ENCODE results near the gene MMP20.

Gene MMP20

DNA sequence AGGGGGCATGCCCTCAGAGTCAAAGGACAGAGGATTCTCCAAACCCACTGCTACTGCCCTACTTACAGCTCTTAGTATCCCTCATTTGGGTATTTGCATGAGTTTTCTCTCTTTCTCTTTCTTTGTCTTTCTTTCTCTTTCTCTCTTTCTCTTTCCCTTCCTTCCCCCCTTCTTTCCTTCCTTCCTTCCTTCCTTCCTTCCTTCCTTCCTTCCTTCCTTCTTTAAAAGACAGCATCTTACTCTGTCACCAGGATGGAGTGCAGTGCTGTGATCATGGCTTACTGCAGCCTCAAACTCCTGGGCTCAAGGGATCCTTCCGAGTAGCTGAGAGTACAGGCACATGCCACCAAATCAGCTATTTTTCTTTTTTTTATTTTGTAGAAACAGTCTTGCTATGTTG, 80.5 kb downstream of the MMP20 start:
- WGBS (ENCODE audit: insufficient coverage, insufficient read length): no CpG with 5 or more reads among the region's 1 CpG
- no peak for DNase-seq (ENCODE audit: low read depth, low spot score)
- H3K27ac ChIP-seq (ENCODE audit: low read length): no peak overlapping the region

GRCh38 chr11:102539567-102539966, 85.6 kb downstream of the MMP20 start:
- no peak overlapping the region for H3K27ac ChIP-seq (ENCODE audit: low read length)
- no peaks in the 10 kb centered on the region for H3K36me3 ChIP-seq (ENCODE audit: control insufficient read depth, insufficient read depth, low read length)
- no CpG with 5 or more reads among the region's 2 CpGs for WGBS (ENCODE audit: insufficient coverage, insufficient read length)
- H3K4me1 ChIP-seq (ENCODE audit: control insufficient read depth, insufficient read depth, low read length): peaks cover 1% of the 10 kb centered on the region; the same call in 1 of the 2 replicates
- H3K27me3 ChIP-seq (ENCODE audit: control insufficient read depth, insufficient read depth, low read length): no peaks in the 10 kb centered on the region
- H3K4me3 ChIP-seq (ENCODE audit: low read length): no peak overlapping the region
- no peak for DNase-seq (ENCODE audit: low read depth, low spot score)
- no peaks in the 10 kb centered on the region for H3K9me3 ChIP-seq (ENCODE audit: control insufficient read depth, insufficient read depth, low read length)

More for the DNA sequence above, 80.5 kb downstream of the MMP20 start:
- Histone ChIP-seq H3K27me3 (ENCODE audit: control insufficient read depth, insufficient read depth, low read length) (no peaks in the 10 kb centered on the region), H3K9me3 (ENCODE audit: control insufficient read depth, insufficient read depth, low read length) (no peaks in the 10 kb centered on the region), H3K4me1 (ENCODE audit: control insufficient read depth, insufficient read depth, low read length) (no peaks in the 10 kb centered on the region), H3K36me3 (ENCODE audit: control insufficient read depth, insufficient read depth, low read length) (no peaks in the 10 kb centered on the region), H3K4me3 (ENCODE audit: low read length) (no peak overlapping the region)

DNA sequence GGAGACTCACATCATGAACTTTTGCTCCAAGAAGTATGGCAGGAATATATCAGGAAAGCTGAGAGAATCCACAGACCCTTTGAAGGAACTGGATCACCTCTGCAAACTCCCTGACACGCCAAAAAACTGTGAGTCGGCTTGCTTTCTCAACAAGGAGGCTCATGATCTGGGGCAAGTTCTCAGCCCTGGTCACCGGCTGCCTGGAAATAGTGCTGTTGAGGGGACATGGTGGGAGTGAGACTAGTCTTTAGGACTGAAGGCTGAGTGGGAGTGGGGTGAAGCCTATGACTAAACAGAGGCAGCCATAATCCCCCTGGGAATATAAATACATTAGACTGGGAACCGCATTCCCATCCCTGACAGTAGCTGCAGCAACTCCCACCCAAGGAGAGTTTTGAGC, 86.2 kb downstream of the MMP20 start:
- WGBS (ENCODE audit: insufficient coverage, insufficient read length): no CpG with 5 or more reads among the region's 4 CpGs
- Histone ChIP-seq H3K4me1 (ENCODE audit: control insufficient read depth, insufficient read depth, low read length) (peaks cover 1% of the 10 kb centered on the region; the same call in 1 of the 2 replicates), H3K27ac (ENCODE audit: low read length) (no peak overlapping the region), H3K4me3 (ENCODE audit: low read length) (no peak overlapping the region), H3K27me3 (ENCODE audit: control insufficient read depth, insufficient read depth, low read length) (no peaks in the 10 kb centered on the region), H3K36me3 (ENCODE audit: control insufficient read depth, insufficient read depth, low read length) (no peaks in the 10 kb centered on the region), H3K9me3 (ENCODE audit: control insufficient read depth, insufficient read depth, low read length) (no peaks in the 10 kb centered on the region)
- no peak for DNase-seq (ENCODE audit: low read depth, low spot score)

GRCh38 chr11:102534261-102534872, 90.8 kb downstream of the MMP20 start:
- no peak for DNase-seq (ENCODE audit: low read depth, low spot score)
- H3K4me3 ChIP-seq (ENCODE audit: low read length): no peak overlapping the region
- WGBS (ENCODE audit: insufficient coverage, insufficient read length): no CpG with 5 or more reads among the region's 6 CpGs
- H3K27me3 ChIP-seq (ENCODE audit: control insufficient read depth, insufficient read depth, low read length): no peaks in the 10 kb centered on the region
- H3K36me3 ChIP-seq (ENCODE audit: control insufficient read depth, insufficient read depth, low read length): no peaks in the 10 kb centered on the region
- peaks cover 1% of the 10 kb centered on the region; the same call in 1 of the 2 replicates for H3K4me1 ChIP-seq (ENCODE audit: control insufficient read depth, insufficient read depth, low read length)
- H3K27ac ChIP-seq (ENCODE audit: low read length): no peak overlapping the region
- H3K9me3 ChIP-seq (ENCODE audit: control insufficient read depth, insufficient read depth, low read length): no peaks in the 10 kb centered on the region

DNA sequence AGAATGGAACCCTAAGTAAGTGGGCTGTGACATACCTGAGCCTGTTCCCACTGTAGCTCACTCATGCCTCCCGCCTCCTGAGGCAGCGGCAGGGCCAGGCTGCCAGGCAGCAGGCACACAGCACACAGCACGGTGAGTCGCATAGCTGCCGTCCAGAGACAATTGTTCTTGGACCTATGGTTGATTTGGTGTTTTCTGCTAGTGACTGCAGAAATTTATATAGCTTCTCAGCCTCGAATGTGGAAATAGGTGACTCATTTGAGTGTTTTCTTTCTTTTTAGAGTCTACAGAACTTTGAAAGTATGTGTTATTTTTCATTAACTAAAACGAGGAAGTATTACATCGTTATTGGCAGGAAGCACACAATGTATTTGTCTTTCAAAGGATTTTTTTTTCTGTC, 94.6 kb downstream of the MMP20 start, which contains the start of gene MMP7:
Gene MMP7 (minus strand): TSS at position 190 of the 400 bp plus-strand sequence. CDS start 47 bp downstream, at position 143.
- no peak within 1 kb of the TSS for H3K4me3 ChIP-seq (ENCODE audit: low read length)
- H3K36me3 ChIP-seq (ENCODE audit: control insufficient read depth, insufficient read depth, low read length): no peaks in the 10 kb centered on the region
- DNase-seq (ENCODE audit: low read depth, low spot score): no peak
- no peaks in the 10 kb centered on the region for H3K9me3 ChIP-seq (ENCODE audit: control insufficient read depth, insufficient read depth, low read length)
- H3K27ac ChIP-seq (ENCODE audit: low read length): no peak within 1 kb of the TSS
- no peaks in the 10 kb centered on the region for H3K27me3 ChIP-seq (ENCODE audit: control insufficient read depth, insufficient read depth, low read length)
- H3K4me1 ChIP-seq (ENCODE audit: control insufficient read depth, insufficient read depth, low read length): no peaks in the 10 kb centered on the region
- WGBS (ENCODE audit: insufficient coverage, insufficient read length): no CpG with 5 or more reads among the region's 8 CpGs

DNA sequence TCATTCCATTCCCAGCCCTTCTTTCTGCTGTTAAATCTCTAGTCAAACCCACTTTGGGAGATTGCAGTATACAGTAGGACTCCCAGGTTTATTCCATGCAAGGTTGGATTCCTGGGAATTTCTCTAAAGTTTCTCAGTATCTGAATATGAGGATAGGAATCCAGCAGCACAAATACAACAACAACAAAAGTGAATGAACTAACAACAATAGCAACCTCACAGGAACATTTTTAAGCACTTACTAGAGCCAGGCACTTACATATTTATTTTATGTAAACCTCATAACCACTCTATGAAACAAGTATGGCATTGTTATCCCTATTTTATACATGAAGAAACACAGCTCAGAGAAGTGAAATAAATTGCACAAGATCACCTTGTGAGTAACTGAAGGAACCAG, 96.5 kb downstream of the MMP20 start:
- H3K27ac ChIP-seq (ENCODE audit: low read length): no peak overlapping the region
- H3K4me1 ChIP-seq (ENCODE audit: control insufficient read depth, insufficient read depth, low read length): no peaks in the 10 kb centered on the region
- no peaks in the 10 kb centered on the region for H3K36me3 ChIP-seq (ENCODE audit: control insufficient read depth, insufficient read depth, low read length)
- no peaks in the 10 kb centered on the region for H3K9me3 ChIP-seq (ENCODE audit: control insufficient read depth, insufficient read depth, low read length)
- no peak overlapping the region for H3K4me3 ChIP-seq (ENCODE audit: low read length)
- H3K27me3 ChIP-seq (ENCODE audit: control insufficient read depth, insufficient read depth, low read length): no peaks in the 10 kb centered on the region
- DNase-seq (ENCODE audit: low read depth, low spot score): no peak

GRCh38 chr11:102527684-102528083, 97.4 kb downstream of the MMP20 start:
- no peaks in the 10 kb centered on the region for H3K9me3 ChIP-seq (ENCODE audit: control insufficient read depth, insufficient read depth, low read length)
- H3K27me3 ChIP-seq (ENCODE audit: control insufficient read depth, insufficient read depth, low read length): no peaks in the 10 kb centered on the region
- DNase-seq (ENCODE audit: low read depth, low spot score): no peak
- no peaks in the 10 kb centered on the region for H3K36me3 ChIP-seq (ENCODE audit: control insufficient read depth, insufficient read depth, low read length)
- H3K27ac ChIP-seq (ENCODE audit: low read length): no peak overlapping the region
- H3K4me3 ChIP-seq (ENCODE audit: low read length): no peak overlapping the region
- WGBS (ENCODE audit: insufficient coverage, insufficient read length): no CpG with 5 or more reads among the region's 2 CpGs
- no peaks in the 10 kb centered on the region for H3K4me1 ChIP-seq (ENCODE audit: control insufficient read depth, insufficient read depth, low read length)

DNA sequence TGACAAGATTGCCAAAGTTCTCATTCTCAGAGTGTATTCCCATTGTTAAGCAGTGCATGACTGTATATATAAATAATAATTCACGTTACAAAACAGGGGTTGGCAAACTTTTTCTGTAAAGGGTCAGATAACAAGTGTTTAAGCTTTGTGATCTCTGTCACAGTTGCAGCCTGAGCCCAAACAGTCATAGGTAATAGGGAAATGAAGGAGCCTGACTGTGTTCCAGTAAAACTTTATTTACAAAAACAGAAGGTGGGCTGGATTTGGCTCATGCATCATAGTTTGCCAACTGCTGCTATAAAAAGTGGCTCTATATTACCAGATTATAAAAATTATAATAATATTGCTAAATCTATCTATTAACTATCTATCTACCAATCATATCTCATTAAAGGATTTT, 98.1 kb downstream of the MMP20 start:
- Histone ChIP-seq H3K4me3 (ENCODE audit: low read length) (no peak overlapping the region), H3K36me3 (ENCODE audit: control insufficient read depth, insufficient read depth, low read length) (no peaks in the 10 kb centered on the region), H3K4me1 (ENCODE audit: control insufficient read depth, insufficient read depth, low read length) (no peaks in the 10 kb centered on the region), H3K9me3 (ENCODE audit: control insufficient read depth, insufficient read depth, low read length) (no peaks in the 10 kb centered on the region), H3K27me3 (ENCODE audit: control insufficient read depth, insufficient read depth, low read length) (no peaks in the 10 kb centered on the region), H3K27ac (ENCODE audit: low read length) (no peak overlapping the region)
- no CpG with 5 or more reads among the region's 1 CpG for WGBS (ENCODE audit: insufficient coverage, insufficient read length)
- DNase-seq (ENCODE audit: low read depth, low spot score): no peak
